Measurements from ENCODE around the gene DIAPH1. TPM values are rescaled to one million over a fixed set of nuclear protein-coding genes. Genes with fewer than 3 reads are reported as not detected.

DIAPH1 gene
- total RNA-seq, 1 donor from 2014 or later = 63.5 TPM

DNA sequence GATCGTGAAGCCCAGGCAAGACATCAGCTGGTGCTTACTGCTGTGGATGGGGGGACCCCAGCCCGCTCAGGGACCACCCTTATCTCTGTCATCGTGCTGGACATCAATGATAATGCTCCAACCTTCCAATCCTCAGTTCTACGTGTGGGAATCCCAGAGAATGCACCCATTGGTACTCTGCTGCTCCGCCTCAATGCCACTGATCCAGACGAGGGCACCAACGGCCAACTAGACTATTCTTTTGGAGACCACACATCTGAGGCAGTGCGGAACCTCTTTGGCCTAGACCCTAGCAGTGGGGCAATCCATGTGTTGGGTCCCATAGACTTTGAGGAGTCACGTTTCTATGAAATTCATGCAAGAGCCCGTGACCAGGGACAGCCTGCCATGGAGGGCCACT lies 129.0 kb downstream of the DIAPH1 start:
- Mint-ChIP-seq H3K4me3 (ENCODE audit: low read depth) (no peak overlapping the region), H3K36me3 (ENCODE audit: insufficient read depth) (peaks cover 7% of the 10 kb centered on the region), H3K27ac (no peak overlapping the region), H3K27me3 (peaks cover 34% of the 10 kb centered on the region), H3K9me3 (ENCODE audit: low read depth) (no peaks in the 10 kb centered on the region), H3K4me1 (ENCODE audit: low read depth) (peaks cover 10% of the 10 kb centered on the region)
- no peak for DNase-seq (ENCODE audit: low spot score, unreplicated experiment)
- TF ChIP-seq, protein P1, sequence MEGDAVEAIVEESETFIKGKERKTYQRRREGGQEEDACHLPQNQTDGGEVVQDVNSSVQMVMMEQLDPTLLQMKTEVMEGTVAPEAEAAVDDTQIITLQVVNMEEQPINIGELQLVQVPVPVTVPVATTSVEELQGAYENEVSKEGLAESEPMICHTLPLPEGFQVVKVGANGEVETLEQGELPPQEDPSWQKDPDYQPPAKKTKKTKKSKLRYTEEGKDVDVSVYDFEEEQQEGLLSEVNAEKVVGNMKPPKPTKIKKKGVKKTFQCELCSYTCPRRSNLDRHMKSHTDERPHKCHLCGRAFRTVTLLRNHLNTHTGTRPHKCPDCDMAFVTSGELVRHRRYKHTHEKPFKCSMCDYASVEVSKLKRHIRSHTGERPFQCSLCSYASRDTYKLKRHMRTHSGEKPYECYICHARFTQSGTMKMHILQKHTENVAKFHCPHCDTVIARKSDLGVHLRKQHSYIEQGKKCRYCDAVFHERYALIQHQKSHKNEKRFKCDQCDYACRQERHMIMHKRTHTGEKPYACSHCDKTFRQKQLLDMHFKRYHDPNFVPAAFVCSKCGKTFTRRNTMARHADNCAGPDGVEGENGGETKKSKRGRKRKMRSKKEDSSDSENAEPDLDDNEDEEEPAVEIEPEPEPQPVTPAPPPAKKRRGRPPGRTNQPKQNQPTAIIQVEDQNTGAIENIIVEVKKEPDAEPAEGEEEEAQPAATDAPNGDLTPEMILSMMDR (IDR thresholded peaks at IDR 0.05; ENCODE audit: unreplicated experiment) = no peak

DNA sequence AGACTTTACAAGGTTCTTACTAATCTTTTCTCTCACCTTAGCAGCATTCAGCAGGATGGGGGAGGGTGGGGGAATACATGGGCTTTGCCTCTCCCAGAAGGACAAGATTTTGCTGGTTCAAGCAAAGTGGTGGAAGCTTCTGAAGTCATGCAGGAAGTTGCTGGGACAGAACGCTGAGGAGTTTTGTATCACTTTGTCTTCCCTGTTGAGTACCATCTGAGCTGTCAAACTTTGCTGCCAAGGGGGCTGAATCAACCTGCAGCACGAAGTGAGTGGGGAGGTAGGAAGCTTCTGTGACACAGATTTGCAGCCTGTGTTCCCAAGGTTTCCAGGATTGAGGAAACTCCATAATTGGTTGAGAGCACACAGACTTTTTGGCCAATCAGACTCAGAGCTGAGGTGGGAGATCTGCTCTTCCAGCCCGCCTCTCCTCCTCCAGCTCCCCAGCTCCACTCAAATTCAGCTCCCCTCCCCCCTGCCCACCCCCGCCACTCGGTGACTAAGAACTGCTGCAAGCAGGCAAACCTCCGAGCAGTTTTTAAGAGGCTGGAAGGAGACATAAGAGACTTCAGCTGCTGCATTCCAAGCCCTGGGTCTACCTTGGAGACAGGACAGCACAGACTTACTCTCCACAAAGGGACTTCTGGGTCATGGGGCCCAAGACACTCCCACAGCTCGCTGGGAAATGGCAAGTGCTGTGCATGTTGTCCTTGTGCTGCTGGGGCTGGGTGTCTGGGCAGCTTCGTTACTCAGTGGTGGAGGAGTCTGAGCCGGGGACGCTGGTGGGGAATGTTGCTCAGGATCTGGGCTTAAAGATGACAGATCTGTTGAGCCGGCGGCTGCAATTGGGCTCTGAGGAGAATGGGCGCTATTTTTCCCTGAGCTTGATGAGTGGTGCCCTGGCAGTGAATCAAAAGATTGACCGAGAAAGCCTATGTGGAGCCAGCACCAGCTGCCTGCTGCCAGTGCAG lies 129.9 kb downstream of the DIAPH1 start, which contains the start of gene PCDHGC5:
TSS of gene PCDHGC5 (plus strand) at position 491 of the 971 bp plus-strand sequence. CDS start at position 651, 160 bp downstream.
- Mint-ChIP-seq H3K4me1 (ENCODE audit: low read depth) (peaks cover 13% of the 10 kb centered on the region), H3K9me3 (ENCODE audit: low read depth) (no peaks in the 10 kb centered on the region), H3K4me3 (ENCODE audit: low read depth) (no peak within 1 kb of the TSS), H3K36me3 (ENCODE audit: insufficient read depth) (peaks cover 7% of the 10 kb centered on the region), H3K27ac (no peak within 1 kb of the TSS), H3K27me3 (peaks cover 31% of the 10 kb centered on the region)
- DNase-seq (ENCODE audit: low spot score, unreplicated experiment) = no peak
- TF ChIP-seq, protein P1 (IDR thresholded peaks at IDR 0.05; ENCODE audit: unreplicated experiment) = no peak

DNA sequence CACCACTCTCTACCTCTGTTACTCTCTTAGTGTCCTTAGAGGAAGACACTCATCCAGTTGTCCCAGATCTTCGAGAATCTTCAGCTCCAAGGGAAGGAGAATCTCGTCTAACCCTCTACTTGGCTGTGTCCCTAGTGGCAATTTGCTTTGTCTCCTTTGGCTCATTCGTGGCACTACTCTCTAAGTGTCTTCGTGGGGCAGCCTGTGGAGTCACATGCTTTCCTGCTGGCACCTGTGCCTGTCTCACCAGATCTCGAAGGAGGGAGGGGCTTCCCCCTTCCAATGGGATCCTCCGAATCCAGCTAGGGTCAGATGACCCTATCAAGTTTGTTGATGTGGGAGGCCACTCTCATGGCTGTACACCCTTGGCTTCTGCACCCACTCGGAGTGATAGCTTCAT lies 131.7 kb downstream of the DIAPH1 start:
- H3K36me3 Mint-ChIP-seq (ENCODE audit: insufficient read depth) = peaks cover 7% of the 10 kb centered on the region
- H3K9me3 Mint-ChIP-seq (ENCODE audit: low read depth) = no peaks in the 10 kb centered on the region
- peaks cover 27% of the 10 kb centered on the region for H3K27me3 Mint-ChIP-seq
- no peak overlapping the region for H3K27ac Mint-ChIP-seq
- peak overlapping the region; percentile 12 for H3K4me3 Mint-ChIP-seq (ENCODE audit: low read depth)
- TF ChIP-seq, protein P1 (IDR thresholded peaks at IDR 0.05; ENCODE audit: unreplicated experiment) = no peak
- H3K4me1 Mint-ChIP-seq (ENCODE audit: low read depth) = peaks cover 22% of the 10 kb centered on the region
- no peak for DNase-seq (ENCODE audit: low spot score, unreplicated experiment)

DNA sequence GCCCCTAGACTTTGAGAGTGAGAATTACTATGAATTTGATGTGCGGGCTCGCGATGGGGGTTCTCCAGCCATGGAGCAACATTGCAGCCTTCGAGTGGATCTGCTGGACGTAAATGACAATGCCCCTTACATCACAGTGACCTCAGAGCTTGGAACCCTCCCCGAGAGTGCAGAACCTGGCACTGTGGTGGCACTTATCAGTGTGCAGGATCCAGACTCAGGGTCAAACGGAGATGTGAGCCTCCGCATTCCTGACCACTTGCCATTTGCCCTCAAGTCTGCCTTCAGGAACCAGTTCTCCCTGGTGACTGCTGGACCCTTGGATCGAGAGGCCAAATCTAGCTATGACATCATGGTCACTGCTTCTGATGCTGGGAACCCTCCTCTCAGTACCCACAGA lies 132.7 kb downstream of the DIAPH1 start:
- Mint-ChIP-seq H3K27me3 (peaks cover 21% of the 10 kb centered on the region), H3K27ac (no peak overlapping the region), H3K4me3 (ENCODE audit: low read depth) (no peak overlapping the region), H3K9me3 (ENCODE audit: low read depth) (no peaks in the 10 kb centered on the region), H3K36me3 (ENCODE audit: insufficient read depth) (peaks cover 7% of the 10 kb centered on the region), H3K4me1 (ENCODE audit: low read depth) (peaks cover 22% of the 10 kb centered on the region)
- TF ChIP-seq, protein P1 (IDR thresholded peaks at IDR 0.05; ENCODE audit: unreplicated experiment) = no peak
- DNase-seq (ENCODE audit: low spot score, unreplicated experiment) = no peak

DNA sequence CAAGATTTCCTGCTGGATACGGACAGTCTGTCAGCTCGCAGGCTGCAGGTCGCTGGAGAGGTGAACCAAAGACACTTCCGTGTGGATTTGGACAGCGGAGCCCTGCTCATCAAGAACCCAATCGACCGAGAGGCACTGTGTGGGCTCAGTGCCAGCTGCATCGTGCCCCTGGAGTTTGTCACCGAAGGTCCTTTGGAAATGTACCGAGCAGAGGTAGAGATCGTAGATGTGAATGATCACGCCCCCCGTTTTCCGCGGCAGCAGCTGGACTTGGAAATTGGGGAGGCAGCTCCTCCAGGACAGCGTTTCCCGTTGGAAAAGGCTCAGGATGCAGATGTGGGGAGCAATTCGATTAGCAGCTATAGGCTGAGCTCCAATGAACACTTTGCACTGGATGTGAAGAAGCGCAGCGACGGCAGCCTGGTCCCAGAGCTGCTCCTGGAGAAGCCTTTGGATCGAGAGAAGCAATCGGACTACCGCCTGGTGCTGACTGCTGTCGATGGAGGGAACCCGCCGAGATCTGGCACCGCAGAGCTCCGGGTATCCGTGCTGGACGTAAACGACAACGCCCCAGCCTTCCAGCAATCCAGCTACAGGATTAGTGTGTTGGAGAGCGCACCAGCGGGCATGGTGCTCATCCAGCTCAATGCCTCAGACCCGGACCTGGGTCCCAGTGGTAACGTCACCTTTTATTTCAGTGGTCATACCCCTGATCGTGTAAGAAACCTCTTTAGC lies 133.3 kb downstream of the DIAPH1 start:
- Mint-ChIP-seq H3K9me3 (ENCODE audit: low read depth) (no peaks in the 10 kb centered on the region), H3K4me1 (ENCODE audit: low read depth) (peaks cover 22% of the 10 kb centered on the region), H3K4me3 (ENCODE audit: low read depth) (peak overlapping the region; percentile 78), H3K27me3 (peaks cover 15% of the 10 kb centered on the region), H3K27ac (no peak overlapping the region), H3K36me3 (ENCODE audit: insufficient read depth) (peaks cover 5% of the 10 kb centered on the region)
- TF ChIP-seq, protein P1 (IDR thresholded peaks at IDR 0.05; ENCODE audit: unreplicated experiment) = no peak
- no peak for DNase-seq (ENCODE audit: low spot score, unreplicated experiment)
